HCT116 (cell line): ENCODE measurements around the gene UBR3. TPM values are rescaled to one million over a fixed set of nuclear protein-coding genes. Genes with fewer than 3 reads are reported as not detected.

ENCODE experiments used
- ATAC-seq: fragments of 200-7000 bp; cut with Tn5 transposase; 2 replicates; pipeline ENCODE4 v1.9.1; 2020; ENCODE audit warnings: mild to moderate bottlenecking, moderate library complexity
- BruUV-seq: library from RNA; stranded (reverse); fragments of 400-500 nt; replicated peaks from 2 replicates; lab custom pipeline; 2021; lab: Mats Ljungman, UMichigan
- CTCF ChIA-PET: fragments of 300-600 bp; sonication (Branson Sonifier 250); formaldehyde crosslinking; loops from one replicate; lab custom pipeline; 2021; ENCODE audit warnings: antibody characterized with exemption; lab: Charles Lee
- POLR2A ChIA-PET: fragments of 300-600, 350-600 bp; sonication (Branson Sonifier 250); formaldehyde crosslinking; loops from one replicate; lab custom pipeline; 2021; ENCODE audit warnings: antibody characterized with exemption; lab: Charles Lee
- RAD21 ChIA-PET, 2 experiments: fragments of 300-600 bp; sonication (Branson Sonifier 250); formaldehyde crosslinking; loops; one replicate each; lab custom pipeline; 2023; ENCODE audit warnings: low total read pairs in 2 of 2; ENCODE audit not compliant: uncharacterized antibody in 2 of 2, unreplicated experiment in 2 of 2, low non-redundant PET in 1 of 2; lab: Charles Lee
- DNase-seq: peaks from one replicate; pipeline ENCODE4 v3.0.0-alpha.2; 2010; ENCODE audit warnings: low read depth, low spot score
- H2AFZ ChIP-seq: fragments of 200-600 bp; shearing (Covaris generic), sonication (generic); 2 replicates; pipeline ENCODE4 v1.6.1; 2017; ENCODE audit warnings: low read depth, mixed run types, mixed read lengths, antibody characterized with exemption, low read length; ENCODE audit not compliant: poor library complexity, severe bottlenecking
- H3K27ac ChIP-seq: 2 replicates; pipeline ENCODE4 v1.5.1; 2012; ENCODE audit warnings: low read depth, low read length
- H3K27me3 ChIP-seq: fragments of 200-600 bp; sonication (generic); 2 replicates; pipeline ENCODE4 v1.6.1; 2016; ENCODE audit warnings: mixed run types, low read length, mixed read lengths; ENCODE audit not compliant: insufficient read depth
- H3K36me3 ChIP-seq, 2 experiments: fragments of 200-500 bp in 1 of 2; fragments of 200-600 bp in 1 of 2; sonication (Bioruptor generic) in 1 of 2; sonication (generic) in 1 of 2; 2 replicates each; pipeline versions ENCODE4 v1.5.1 to v1.6.1; 2014 to 2016; ENCODE audit warnings: low read length in 2 of 2, inconsistent platforms in 1 of 2, mixed read lengths in 1 of 2, mixed run types in 1 of 2; ENCODE audit not compliant: insufficient read depth in 2 of 2, control insufficient read depth in 1 of 2
- H3K4me1 ChIP-seq, 2 experiments: fragments of 200-600 bp in 1 of 2; sonication (generic) in 1 of 2; 2 replicates each; pipeline versions ENCODE4 v1.5.1 to v1.6.1; 2012 to 2017; ENCODE audit warnings: low read length in 2 of 2, inconsistent platforms in 1 of 2, mild to moderate bottlenecking in 1 of 2, mixed read lengths in 1 of 2, mixed run types in 1 of 2, moderate library complexity in 1 of 2; ENCODE audit not compliant: insufficient read depth in 2 of 2, control insufficient read depth in 1 of 2
- H3K4me2 ChIP-seq: fragments of 200-600 bp; sonication (generic); 2 replicates; pipeline ENCODE4 v1.6.1; 2017; ENCODE audit warnings: mixed run types, low read length, mixed read lengths
- H3K4me3 ChIP-seq, 2 experiments: fragments of 200-600 bp in 1 of 2; sonication (generic) in 1 of 2; replicated peaks in 1 of 2; 2 replicates each; pipeline ENCODE4 v1.5.1; 2011 to 2016; ENCODE audit warnings: low read length in 2 of 2, control low read depth in 1 of 2, low read depth in 1 of 2, mild to moderate bottlenecking in 1 of 2, mixed read lengths in 1 of 2, mixed run types in 1 of 2
- H3K79me2 ChIP-seq: fragments of 200-600 bp; sonication (generic); 2 replicates; pipeline ENCODE4 v1.6.1; 2017; ENCODE audit warnings: mild to moderate bottlenecking, mixed run types, low read length, moderate library complexity, mixed read lengths; ENCODE audit not compliant: insufficient read depth
- H3K9ac ChIP-seq: fragments of 200-600 bp; sonication (generic); 2 replicates; pipeline ENCODE4 v1.6.1; 2016; ENCODE audit warnings: low read length, mixed read lengths
- H3K9me2 ChIP-seq: fragments of 200-600 bp; sonication (generic), shearing (Covaris generic); 2 replicates; pipeline ENCODE4 v1.6.1; 2017; ENCODE audit warnings: mixed run types, mild to moderate bottlenecking, moderate library complexity; ENCODE audit not compliant: insufficient read depth
- H3K9me3 ChIP-seq, 2 experiments: fragments of 200-500 bp in 1 of 2; fragments of 200-600 bp in 1 of 2; sonication (Bioruptor generic) in 1 of 2; sonication (generic) in 1 of 2; 2 replicates each; pipeline ENCODE4 v1.6.1; 2014 to 2017; ENCODE audit warnings: low read length in 2 of 2, mixed read lengths in 2 of 2, inconsistent platforms in 1 of 2, low read depth in 1 of 2, mild to moderate bottlenecking in 1 of 2, mixed run types in 1 of 2, moderate library complexity in 1 of 2; ENCODE audit not compliant: control insufficient read depth in 1 of 2, insufficient read depth in 1 of 2
- H4K20me1 ChIP-seq: fragments of 200-600 bp; sonication (generic), shearing (Covaris generic); 2 replicates; pipeline ENCODE4 v1.6.1; 2017; ENCODE audit warnings: mixed run types, mild to moderate bottlenecking, moderate library complexity; ENCODE audit not compliant: insufficient read depth
- CBX3 ChIP-seq: IDR thresholded peaks from 2 replicates; pipeline ENCODE4 v1.6.1; 2012; ENCODE audit warnings: low read depth
- CEBPB ChIP-seq: IDR thresholded peaks from 2 replicates; pipeline ENCODE4 v1.6.1; 2012; ENCODE audit warnings: low read depth
- EGR1 ChIP-seq: IDR thresholded peaks from 2 replicates; pipeline ENCODE4 v1.6.1; 2012; ENCODE audit warnings: low read depth
- ELF1 ChIP-seq: IDR thresholded peaks from 2 replicates; pipeline ENCODE4 v1.6.1; 2012; ENCODE audit warnings: low read depth, borderline replicate concordance
- EZH2 ChIP-seq: fragments of 200-600 bp; sonication (generic); IDR thresholded peaks from 2 replicates; pipeline ENCODE4 v1.6.1; 2017; ENCODE audit warnings: antibody characterized with exemption, mixed run types
- FOSL1 ChIP-seq: IDR thresholded peaks from 2 replicates; pipeline ENCODE4 v1.6.1; 2012; ENCODE audit warnings: low read depth
- JUND ChIP-seq: IDR thresholded peaks from 2 replicates; pipeline ENCODE4 v1.6.1; 2012
- POLR2A ChIP-seq: IDR thresholded peaks from 2 replicates; pipeline ENCODE4 v1.7.0; 2011; ENCODE audit warnings: borderline replicate concordance; ENCODE audit not compliant: insufficient read depth, insufficient read length; ENCODE audit errors: extremely low read depth
- POLR2AphosphoS5 ChIP-seq: IDR thresholded peaks from 2 replicates; pipeline ENCODE4 v1.6.1; 2011; ENCODE audit warnings: mild to moderate bottlenecking, low read depth, low read length, moderate library complexity
- RAD21 ChIP-seq: IDR thresholded peaks from 2 replicates; pipeline ENCODE4 v1.6.1; 2012; ENCODE audit warnings: low read depth, mild to moderate bottlenecking
- SIN3A ChIP-seq: IDR thresholded peaks from 2 replicates; pipeline ENCODE4 v1.6.1; 2012; ENCODE audit warnings: low read depth
- SP1 ChIP-seq: IDR thresholded peaks from 2 replicates; pipeline ENCODE4 v1.6.1; 2012; ENCODE audit warnings: low read depth
- SRF ChIP-seq: IDR thresholded peaks from 2 replicates; pipeline ENCODE4 v1.6.1; 2012; ENCODE audit warnings: low read depth
- TCF7L2 ChIP-seq: IDR thresholded peaks from 2 replicates; pipeline ENCODE4 v1.7.0; 2011; ENCODE audit warnings: borderline replicate concordance, inconsistent platforms; ENCODE audit not compliant: insufficient read depth, insufficient read length; ENCODE audit errors: extremely low read depth
- YY1 ChIP-seq: IDR thresholded peaks from 2 replicates; pipeline ENCODE4 v1.6.1; 2011; ENCODE audit warnings: low read length, low read depth, moderate library complexity, mild to moderate bottlenecking; ENCODE audit not compliant: insufficient replicate concordance; ENCODE audit errors: extremely low read depth
- ZFX ChIP-seq: fragments of 450-650 bp; IDR thresholded peaks from 2 replicates; pipeline ENCODE4 v1.6.1; 2017
- ZNF274 ChIP-seq: fragments of 200-500 bp; sonication (Bioruptor generic); IDR thresholded peaks from 2 replicates; pipeline ENCODE4 v1.6.1; 2014; ENCODE audit warnings: mild to moderate bottlenecking, low read depth, low read length, inconsistent platforms
- intact Hi-C: fragments of 100-400 bp; cut with micrococcal nuclease; formaldehyde crosslinking; loops from 2 replicates; pipeline ENCODE4 v1.10.0; 2022
- total RNA-seq: library from RNA; stranded (reverse); gene quantifications from one replicate; pipeline ENCODE4 v1.2.1, GENCODE V29; 2021; ENCODE audit not compliant: unreplicated experiment
- TF ChIP-seq, protein P1 (sequence below): IDR thresholded peaks from 2 replicates; pipeline ENCODE4 v1.6.1; 2011; ENCODE audit warnings: mild to moderate bottlenecking, low read length, moderate library complexity; ENCODE audit not compliant: insufficient replicate concordance; ENCODE audit errors: extremely low read depth
- TF ChIP-seq, protein P2 (sequence below): IDR thresholded peaks from 2 replicates; pipeline ENCODE4 v1.6.1; 2012
- TF ChIP-seq, protein P3 (sequence below): IDR thresholded peaks from 2 replicates; pipeline ENCODE4 v1.6.1; 2012
- TF ChIP-seq, protein P4 (sequence below): IDR thresholded peaks from 2 replicates; pipeline ENCODE4 v1.6.1; 2012; ENCODE audit warnings: low read depth

Gene UBR3
- total RNA-seq, 1 experiment from 2014 or later = 29.5 TPM

DNA sequence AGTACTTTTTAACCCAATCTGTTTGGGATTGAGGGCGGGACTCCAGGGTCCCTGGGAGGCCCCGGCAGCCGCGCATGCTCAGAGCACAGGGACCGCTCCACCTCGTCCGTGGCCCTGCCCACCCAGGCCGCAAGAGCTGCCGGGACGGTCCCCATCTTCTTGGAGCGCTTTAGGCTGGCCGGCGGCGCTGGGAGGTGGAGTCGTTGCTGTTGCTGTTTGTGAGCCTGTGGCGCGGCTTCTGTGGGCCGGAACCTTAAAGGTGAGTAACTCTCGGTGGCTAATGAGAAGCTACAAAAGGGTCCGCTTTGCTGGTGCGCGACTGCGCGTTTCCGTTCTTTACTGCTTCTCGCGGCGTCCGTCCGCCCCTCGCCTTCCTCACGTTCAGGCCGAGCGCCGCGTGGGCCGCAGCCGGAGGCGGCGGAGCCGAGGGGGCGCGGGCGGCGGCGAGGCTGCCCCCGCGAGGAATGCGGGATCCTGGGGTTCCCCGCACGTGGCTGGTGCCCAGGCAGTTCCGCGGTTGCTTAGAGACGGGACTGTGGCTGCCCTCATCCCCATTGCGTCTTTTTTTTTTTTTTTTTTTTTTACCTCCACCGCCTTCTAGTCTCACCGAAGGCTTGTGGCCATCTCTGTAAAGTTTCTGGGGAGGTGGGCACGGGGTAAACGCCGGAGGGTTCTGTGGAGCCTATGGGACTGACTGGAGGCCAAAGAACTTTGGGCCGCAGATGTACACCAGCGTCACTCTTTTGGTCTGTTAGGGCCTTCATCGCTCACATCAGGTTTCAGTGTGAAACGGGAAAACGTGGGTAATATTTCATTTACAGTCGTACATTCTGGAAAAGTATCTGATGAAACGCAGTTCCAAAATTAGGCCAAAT is 28.3 kb upstream of the UBR3 start, which contains the start of gene SSB:
SSB (plus strand) TSS at position 154 of the 875 bp plus-strand sequence. CDS start 2,090 bp downstream, outside the sequence.
- H4K20me1 ChIP-seq = 0 out of 2 replicates have a peak, but pooled peaks cover 7% of the 10 kb centered on the region
- no peaks in the 10 kb centered on the region for H3K9me2 ChIP-seq
- peak within 1 kb of the TSS; percentile 67 to 76 for H3K4me3 ChIP-seq
- ChIA-PET RAD21 (no interaction called here), POLR2A (interaction anchor here (0.6 to 2.2 kb wide), 3 partner anchors 9 to 132 kb away, joined by 3 to 7 read pairs (median 5); no protein-coding TSS in a partner anchor), CTCF (interaction anchor here (1.0 kb wide), 1 partner anchor 25 kb away, joined by 3 read pairs; the partner anchor contains the start of gene METTL5)
- H3K9ac ChIP-seq = peak within 1 kb of the TSS; percentile 92
- peak; percentile 82 for DNase-seq
- ATAC-seq = peak; percentile 99
- no TSS peak for BruUV-seq
- H3K4me1 ChIP-seq = peaks cover 6 to 16% of the 10 kb centered on the region in 2 experiments; a peak in 3 of 4 replicates
- intact Hi-C loops = no loop called here
- no peaks in the 10 kb centered on the region for H3K9me3 ChIP-seq
- H3K79me2 ChIP-seq = peaks cover 55% of the 10 kb centered on the region
- H3K27ac ChIP-seq = peak within 1 kb of the TSS; percentile 89
- no peaks in the 10 kb centered on the region for H3K27me3 ChIP-seq
- H3K36me3 ChIP-seq = peaks cover 15 to 16% of the 10 kb centered on the region in 2 experiments; a peak in 2 of 4 replicates
- H3K4me2 ChIP-seq = peak within 1 kb of the TSS; percentile 78
- peak within 1 kb of the TSS; percentile 91 for H2AFZ ChIP-seq
- TF ChIP-seq, protein P1, sequence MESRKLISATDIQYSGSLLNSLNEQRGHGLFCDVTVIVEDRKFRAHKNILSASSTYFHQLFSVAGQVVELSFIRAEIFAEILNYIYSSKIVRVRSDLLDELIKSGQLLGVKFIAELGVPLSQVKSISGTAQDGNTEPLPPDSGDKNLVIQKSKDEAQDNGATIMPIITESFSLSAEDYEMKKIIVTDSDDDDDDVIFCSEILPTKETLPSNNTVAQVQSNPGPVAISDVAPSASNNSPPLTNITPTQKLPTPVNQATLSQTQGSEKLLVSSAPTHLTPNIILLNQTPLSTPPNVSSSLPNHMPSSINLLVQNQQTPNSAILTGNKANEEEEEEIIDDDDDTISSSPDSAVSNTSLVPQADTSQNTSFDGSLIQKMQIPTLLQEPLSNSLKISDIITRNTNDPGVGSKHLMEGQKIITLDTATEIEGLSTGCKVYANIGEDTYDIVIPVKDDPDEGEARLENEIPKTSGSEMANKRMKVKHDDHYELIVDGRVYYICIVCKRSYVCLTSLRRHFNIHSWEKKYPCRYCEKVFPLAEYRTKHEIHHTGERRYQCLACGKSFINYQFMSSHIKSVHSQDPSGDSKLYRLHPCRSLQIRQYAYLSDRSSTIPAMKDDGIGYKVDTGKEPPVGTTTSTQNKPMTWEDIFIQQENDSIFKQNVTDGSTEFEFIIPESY = no peak
- TF ChIP-seq ELF1 (no peak), EGR1 (no peak), CBX3 (no peak), YY1 (peak; percentile 49), POLR2A (peak; percentile 84), POLR2AphosphoS5 (peak; percentile 98), ZNF274 (no peak), CEBPB (no peak), SIN3A (peak; percentile 83), TCF7L2 (no peak), SRF (no peak), ZFX (peak; percentile 86), SP1 (no peak; the same call in 1 of the 2 replicates), EZH2 (no peak), RAD21 (no peak), FOSL1 (no peak), JUND (no peak)
- TF ChIP-seq, protein P2, sequence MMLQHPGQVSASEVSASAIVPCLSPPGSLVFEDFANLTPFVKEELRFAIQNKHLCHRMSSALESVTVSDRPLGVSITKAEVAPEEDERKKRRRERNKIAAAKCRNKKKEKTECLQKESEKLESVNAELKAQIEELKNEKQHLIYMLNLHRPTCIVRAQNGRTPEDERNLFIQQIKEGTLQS = no peak
- TF ChIP-seq, protein P3, sequence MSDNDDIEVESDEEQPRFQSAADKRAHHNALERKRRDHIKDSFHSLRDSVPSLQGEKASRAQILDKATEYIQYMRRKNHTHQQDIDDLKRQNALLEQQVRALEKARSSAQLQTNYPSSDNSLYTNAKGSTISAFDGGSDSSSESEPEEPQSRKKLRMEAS = peak; percentile 12; the same call in 1 of the 2 replicates
- TF ChIP-seq, protein P4, sequence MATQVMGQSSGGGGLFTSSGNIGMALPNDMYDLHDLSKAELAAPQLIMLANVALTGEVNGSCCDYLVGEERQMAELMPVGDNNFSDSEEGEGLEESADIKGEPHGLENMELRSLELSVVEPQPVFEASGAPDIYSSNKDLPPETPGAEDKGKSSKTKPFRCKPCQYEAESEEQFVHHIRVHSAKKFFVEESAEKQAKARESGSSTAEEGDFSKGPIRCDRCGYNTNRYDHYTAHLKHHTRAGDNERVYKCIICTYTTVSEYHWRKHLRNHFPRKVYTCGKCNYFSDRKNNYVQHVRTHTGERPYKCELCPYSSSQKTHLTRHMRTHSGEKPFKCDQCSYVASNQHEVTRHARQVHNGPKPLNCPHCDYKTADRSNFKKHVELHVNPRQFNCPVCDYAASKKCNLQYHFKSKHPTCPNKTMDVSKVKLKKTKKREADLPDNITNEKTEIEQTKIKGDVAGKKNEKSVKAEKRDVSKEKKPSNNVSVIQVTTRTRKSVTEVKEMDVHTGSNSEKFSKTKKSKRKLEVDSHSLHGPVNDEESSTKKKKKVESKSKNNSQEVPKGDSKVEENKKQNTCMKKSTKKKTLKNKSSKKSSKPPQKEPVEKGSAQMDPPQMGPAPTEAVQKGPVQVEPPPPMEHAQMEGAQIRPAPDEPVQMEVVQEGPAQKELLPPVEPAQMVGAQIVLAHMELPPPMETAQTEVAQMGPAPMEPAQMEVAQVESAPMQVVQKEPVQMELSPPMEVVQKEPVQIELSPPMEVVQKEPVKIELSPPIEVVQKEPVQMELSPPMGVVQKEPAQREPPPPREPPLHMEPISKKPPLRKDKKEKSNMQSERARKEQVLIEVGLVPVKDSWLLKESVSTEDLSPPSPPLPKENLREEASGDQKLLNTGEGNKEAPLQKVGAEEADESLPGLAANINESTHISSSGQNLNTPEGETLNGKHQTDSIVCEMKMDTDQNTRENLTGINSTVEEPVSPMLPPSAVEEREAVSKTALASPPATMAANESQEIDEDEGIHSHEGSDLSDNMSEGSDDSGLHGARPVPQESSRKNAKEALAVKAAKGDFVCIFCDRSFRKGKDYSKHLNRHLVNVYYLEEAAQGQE = no peak
